ENCODE data around the gene C1orf35.

GRCh38 chr1:228092342-228093049 lies 10.6 kb downstream of the C1orf35 start:
- TF ChIP-seq ATF3 (IDR thresholded peaks at IDR 0.05) (no peak), CTCF (IDR thresholded peaks at IDR 0.05; ENCODE audit: low read depth, low read length, missing input control) (no peak), SP1 (IDR thresholded peaks at IDR 0.05) (no peak)

Data from liver (tissue), 3 donors.